Measurements from ENCODE around the gene ARTN.

DNA sequence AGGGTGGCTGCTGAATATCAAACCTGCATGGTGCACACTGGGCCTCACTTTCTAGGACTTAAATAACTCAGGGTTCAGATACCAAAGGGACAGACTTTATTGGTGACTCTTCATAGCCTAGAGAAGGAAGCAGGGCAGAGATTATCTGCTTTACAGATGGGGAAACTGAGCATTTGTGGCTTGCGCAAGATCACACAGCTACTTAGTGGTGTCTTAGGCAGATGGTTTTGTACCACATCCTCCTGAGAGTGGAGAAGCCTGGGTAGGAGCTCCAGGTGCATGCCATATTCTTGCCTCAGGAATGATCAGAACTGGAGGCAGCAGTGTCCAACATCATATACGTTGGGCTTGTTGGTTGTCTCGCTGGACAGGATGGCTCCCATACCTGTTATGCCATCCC is 29.4 kb downstream of the ARTN start:
- TF ChIP-seq, protein P1, sequence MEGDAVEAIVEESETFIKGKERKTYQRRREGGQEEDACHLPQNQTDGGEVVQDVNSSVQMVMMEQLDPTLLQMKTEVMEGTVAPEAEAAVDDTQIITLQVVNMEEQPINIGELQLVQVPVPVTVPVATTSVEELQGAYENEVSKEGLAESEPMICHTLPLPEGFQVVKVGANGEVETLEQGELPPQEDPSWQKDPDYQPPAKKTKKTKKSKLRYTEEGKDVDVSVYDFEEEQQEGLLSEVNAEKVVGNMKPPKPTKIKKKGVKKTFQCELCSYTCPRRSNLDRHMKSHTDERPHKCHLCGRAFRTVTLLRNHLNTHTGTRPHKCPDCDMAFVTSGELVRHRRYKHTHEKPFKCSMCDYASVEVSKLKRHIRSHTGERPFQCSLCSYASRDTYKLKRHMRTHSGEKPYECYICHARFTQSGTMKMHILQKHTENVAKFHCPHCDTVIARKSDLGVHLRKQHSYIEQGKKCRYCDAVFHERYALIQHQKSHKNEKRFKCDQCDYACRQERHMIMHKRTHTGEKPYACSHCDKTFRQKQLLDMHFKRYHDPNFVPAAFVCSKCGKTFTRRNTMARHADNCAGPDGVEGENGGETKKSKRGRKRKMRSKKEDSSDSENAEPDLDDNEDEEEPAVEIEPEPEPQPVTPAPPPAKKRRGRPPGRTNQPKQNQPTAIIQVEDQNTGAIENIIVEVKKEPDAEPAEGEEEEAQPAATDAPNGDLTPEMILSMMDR (IDR thresholded peaks at IDR 0.05; ENCODE audit: low read length), result no peak
- no peak for TF ChIP-seq EZH2 (IDR thresholded peaks at IDR 0.05; ENCODE audit: borderline replicate concordance, low read length)
